Measurements from ENCODE around the gene LAPTM5. TPM values are rescaled to one million over a fixed set of nuclear protein-coding genes. Genes with fewer than 3 reads are reported as not detected.

LAPTM5 gene
- total and polyA plus RNA-seq, 2 of the 13 experiments (the other 11 are each of a cell fraction or from before 2014, with no cell fraction given), result 0.41 to 0.86 TPM

- TF ChIP-seq ZFP36L1 (CRISPR knock-in tag; IDR thresholded peaks at IDR 0.05) (0 out of 2 replicates have a peak, but pooled peaks have one; percentile 81), ARID5B (CRISPR knock-in tag; IDR thresholded peaks at IDR 0.05) (peak; percentile 16; the same call in 1 of the 2 replicates), GATAD1 (CRISPR knock-in tag; IDR thresholded peaks at IDR 0.05) (peak; percentile 38; the same call in 1 of the 2 replicates), YEATS4 (CRISPR knock-in tag; IDR thresholded peaks at IDR 0.05; ENCODE audit: borderline replicate concordance) (peak; percentile 69), HDAC1 (CRISPR knock-in tag; IDR thresholded peaks at IDR 0.05) (peak; percentile 84), ZNF776 (CRISPR knock-in tag; IDR thresholded peaks at IDR 0.05) (peak; percentile 60; the same call in 1 of the 2 replicates), ZFP36L2 (CRISPR knock-in tag; IDR thresholded peaks at IDR 0.05) (0 out of 2 replicates have a peak, but pooled peaks have one; percentile 76), KDM4B (CRISPR knock-in tag; IDR thresholded peaks at IDR 0.05) (peak; percentile 53; the same call in 1 of the 2 replicates), CBX2 (IDR thresholded peaks at IDR 0.05; ENCODE audit: low read depth, low read length) (no peak), CBX2 (CRISPR knock-in tag; IDR thresholded peaks at IDR 0.05; ENCODE audit: low read depth) (no peak), TEAD2 (CRISPR knock-in tag; IDR thresholded peaks at IDR 0.05) (no peak), SRSF9 (IDR thresholded peaks at IDR 0.05; ENCODE audit: borderline replicate concordance, insufficient read depth, low read depth, low read length, poor library complexity, severe bottlenecking) (no peak), ZNF350 (CRISPR knock-in tag; IDR thresholded peaks at IDR 0.05; ENCODE audit: borderline replicate concordance, low read depth) (peak; percentile 77), TRAFD1 (CRISPR knock-in tag; IDR thresholded peaks at IDR 0.05; ENCODE audit: borderline replicate concordance) (no peak; the same call in 1 of the 2 replicates), RXRB (CRISPR knock-in tag; IDR thresholded peaks at IDR 0.05; ENCODE audit: borderline replicate concordance) (no peak), ZBTB39 (CRISPR knock-in tag; IDR thresholded peaks at IDR 0.05) (no peak), ZSCAN30 (CRISPR knock-in tag; IDR thresholded peaks at IDR 0.05) (no peak), SSRP1 (CRISPR knock-in tag; IDR thresholded peaks at IDR 0.05) (no peak), ZNF678 (CRISPR knock-in tag; IDR thresholded peaks at IDR 0.05) (0 out of 2 replicates have a peak, but pooled peaks have one; percentile 62), ZNF772 (CRISPR knock-in tag; IDR thresholded peaks at IDR 0.05) (0 out of 2 replicates have a peak, but pooled peaks have one; percentile 27), ERF (CRISPR knock-in tag; IDR thresholded peaks at IDR 0.05) (no peak), SP4 (CRISPR knock-in tag; IDR thresholded peaks at IDR 0.05) (peak; percentile 3; the same call in 1 of the 2 replicates), TARDBP (CRISPR knock-in tag; IDR thresholded peaks at IDR 0.05) (no peak; the same call in 1 of the 2 replicates)
Measured at GRCh38 chr1:30718636-30719405, 38.8 kb downstream of the LAPTM5 start (continued).

All from HepG2 (cell line).